ENCODE measurements around the gene ANKRD11.
"Not testable (repeated sequence)": the region's sequence is repeated elsewhere in the genome, so short reads cannot be mapped to it uniquely, and the experiment has no call there.

The ANKRD11 gene

GRCh38 chr16:89423681-89424260 lies 66.6 kb downstream of the ANKRD11 start:
- no peak for DNase-seq

- DNase-seq: no peak
These were observed 67.3 kb downstream of the ANKRD11 start for GRCh38 chr16:89422905-89423630.

DNA sequence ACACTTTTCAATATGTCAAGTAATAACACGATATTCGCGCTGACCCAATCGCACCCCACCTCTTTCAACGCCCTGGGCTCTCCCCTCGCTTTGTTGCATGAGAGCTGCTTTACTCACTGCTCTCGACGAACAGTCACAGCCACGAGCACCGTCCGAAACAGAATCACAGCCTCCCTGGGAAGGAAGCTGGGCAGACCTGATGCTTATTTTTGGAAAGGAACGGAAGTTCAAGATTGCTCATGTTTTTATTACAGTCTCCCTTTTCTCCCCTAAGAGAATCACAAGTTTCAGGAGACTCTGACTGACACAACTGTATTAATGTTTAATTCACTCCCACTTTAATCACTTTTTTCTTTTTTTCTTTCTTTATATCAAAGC lies 67.8 kb downstream of the ANKRD11 start:
- DNase-seq: no peak

DNA sequence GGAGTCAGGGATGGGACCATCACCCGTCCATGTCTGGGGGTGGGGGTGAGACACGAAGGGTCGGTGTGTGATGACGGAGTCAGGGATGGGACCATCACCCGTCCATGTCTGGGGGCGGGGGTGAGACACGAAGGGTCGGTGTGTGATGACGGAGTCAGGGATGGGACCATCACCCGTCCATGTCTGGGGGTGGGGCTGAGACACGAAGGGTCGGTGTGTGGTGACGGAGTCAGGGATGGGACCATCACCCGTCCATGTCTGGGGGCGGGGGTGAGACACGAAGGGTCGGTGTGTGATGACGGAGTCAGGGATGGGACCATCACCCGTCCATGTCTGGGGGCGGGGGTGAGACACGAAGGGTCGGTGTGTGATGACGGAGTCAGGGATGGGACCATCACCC lies 69.1 kb downstream of the ANKRD11 start:
- DNase-seq: not testable (repeated sequence)

DNA sequence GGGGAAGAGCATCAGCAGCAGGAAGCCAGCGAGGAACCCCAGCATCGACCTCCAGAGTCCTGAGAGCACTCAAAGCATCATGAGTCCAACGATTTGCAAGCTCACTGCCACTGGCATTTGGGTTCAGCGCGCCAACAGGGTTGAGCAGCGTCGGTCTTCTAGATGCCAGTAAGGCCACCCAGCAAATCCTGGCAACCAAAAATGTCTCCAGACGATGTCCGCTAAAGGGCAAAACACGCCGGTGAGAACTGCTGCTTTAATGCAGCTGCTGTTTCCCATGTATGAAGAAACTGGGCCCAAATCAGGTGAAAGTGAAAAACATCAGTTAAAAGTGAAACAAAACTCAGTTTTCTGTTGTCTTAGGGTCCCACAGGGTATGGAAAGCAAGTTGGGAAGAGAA lies 70.2 kb downstream of the ANKRD11 start:
- no peak for DNase-seq

DNA sequence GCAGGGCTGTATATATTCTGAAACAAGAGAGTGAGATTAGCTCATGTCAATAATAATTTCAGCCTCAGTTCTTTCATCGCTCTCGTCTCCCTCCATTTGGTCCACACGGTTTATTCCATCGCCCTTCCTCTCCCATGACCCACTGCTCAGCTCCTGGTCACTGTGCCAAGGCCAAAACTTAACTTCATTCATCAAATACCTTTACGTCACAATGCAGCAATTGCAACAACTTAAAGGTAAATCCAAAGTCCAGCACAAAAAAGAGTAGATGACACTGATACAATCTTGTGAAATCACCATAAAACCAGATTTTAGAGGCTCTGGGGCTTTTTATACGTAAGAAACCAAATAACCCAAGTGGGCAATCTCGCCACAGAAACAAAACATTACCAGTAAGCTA lies 72.0 kb downstream of the ANKRD11 start:
- no peak for DNase-seq

- no peak for DNase-seq
These were observed 73.0 kb downstream of the ANKRD11 start for GRCh38 chr16:89417352-89417751.

- no peak for DNase-seq
These were observed 76.4 kb downstream of the ANKRD11 start for GRCh38 chr16:89413811-89414585.

- no peak for DNase-seq
These were observed 77.5 kb downstream of the ANKRD11 start for GRCh38 chr16:89412811-89413210.

GRCh38 chr16:89411335-89411850 lies 79.0 kb downstream of the ANKRD11 start:
- no peak for DNase-seq

DNA sequence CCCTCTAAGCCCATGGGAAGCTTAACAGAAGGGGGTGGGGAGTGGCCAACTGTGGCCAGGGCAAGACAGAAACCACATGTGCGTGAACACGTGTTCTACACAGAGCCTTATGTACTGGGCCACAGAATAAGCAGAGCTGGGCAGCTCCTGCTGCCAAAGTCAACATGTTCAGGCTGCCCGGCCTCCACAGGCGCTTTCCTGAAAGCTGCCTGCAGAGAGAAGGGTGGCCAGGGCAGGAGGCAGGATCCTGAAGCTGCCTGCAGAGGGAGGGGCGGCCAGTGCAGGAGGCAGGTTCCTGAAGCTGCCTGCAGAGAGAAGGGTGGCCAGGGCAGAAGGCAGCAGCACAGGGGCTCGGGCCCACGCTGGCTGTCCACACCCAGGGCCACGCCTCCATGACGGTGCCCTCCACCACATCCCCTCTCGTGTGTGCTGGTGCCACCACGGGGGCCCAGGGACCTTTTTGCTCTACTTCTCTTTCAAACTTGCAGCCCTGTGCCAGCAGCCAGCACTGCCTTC lies 79.5 kb downstream of the ANKRD11 start:
- DNase-seq: no peak

DNA sequence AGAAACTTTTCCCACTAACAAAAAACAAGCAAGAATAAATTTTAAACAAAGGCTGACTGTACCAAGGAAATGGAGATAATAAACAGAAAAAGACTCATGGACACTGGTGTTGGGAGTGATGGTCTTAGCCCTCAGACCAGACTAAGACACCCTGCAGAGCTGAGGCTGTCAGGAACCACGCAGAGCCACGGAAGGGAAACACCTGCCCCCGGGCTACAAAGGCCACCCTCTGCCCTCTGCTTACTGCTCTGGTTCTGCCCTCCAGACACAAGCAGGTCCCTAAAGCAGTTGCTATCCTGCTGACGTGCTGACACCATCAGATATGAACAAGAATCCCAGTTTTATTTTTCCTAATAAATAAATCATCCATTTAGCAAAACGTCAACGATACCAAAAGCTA lies 80.0 kb downstream of the ANKRD11 start:
- DNase-seq: no peak

DNA sequence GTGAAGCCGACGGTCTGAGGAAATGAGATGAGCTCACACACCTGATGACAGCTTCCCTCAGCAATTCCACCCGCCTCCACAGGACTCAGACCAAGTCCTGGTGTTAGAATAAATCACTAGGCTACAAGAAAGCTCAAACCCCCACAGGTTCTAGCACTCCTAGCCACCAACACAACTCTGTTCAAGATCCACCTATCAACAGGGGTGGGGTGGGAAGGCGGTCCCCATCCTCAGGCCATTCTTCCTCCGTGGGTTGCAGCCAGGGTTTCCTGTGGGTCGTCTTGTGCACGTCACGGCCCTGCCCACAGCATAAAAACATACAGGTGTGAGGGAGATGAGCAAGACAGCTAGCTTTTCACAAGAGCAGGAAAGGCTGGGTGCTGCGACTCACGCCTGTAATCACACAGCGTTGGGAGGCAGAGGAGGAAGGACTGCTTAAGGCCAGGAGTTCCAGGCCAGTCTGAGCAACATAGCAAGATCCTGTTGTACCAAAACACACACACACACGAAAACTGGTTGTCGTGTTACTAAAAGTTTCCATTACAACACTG lies 81.1 kb downstream of the ANKRD11 start:
- no peak for DNase-seq

DNA sequence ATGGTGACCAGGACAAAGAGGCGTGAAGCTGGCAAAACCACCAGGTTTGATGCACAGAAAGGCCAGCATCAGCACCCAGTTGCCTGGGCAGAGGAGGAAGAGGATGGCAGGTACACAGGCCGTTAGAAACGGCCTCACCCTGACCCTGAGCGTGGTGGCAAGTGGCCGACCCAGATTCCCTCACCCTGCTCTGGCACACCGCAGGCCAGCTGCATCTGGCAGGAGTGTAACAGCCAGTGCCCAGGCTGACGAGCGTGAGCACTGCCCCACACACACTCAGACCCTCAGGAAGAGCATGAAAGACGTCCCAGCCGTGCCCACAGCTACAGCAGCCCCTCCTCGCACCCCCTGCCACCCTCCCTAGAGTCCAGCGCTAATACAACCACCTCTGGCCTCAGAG lies 82.0 kb downstream of the ANKRD11 start:
- DNase-seq: no peak

DNA sequence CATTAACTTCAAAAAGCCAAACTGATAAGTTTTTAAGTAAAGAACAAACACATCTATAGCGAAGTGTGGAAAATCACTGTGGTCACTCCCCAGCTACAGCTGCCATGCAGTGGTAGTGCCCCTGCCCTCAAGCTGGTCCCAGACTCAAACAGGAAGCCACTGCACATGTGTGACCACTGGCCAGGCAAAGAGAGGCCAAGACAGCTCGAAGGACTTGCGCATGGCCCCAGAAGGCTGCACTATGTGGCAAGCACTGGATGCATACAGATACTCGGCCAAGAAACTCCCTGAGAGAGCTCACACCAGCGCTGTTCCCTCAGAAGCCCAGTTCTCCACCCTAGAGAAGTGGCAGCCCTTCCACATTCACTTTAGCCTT lies 82.4 kb downstream of the ANKRD11 start:
- no peak for DNase-seq

GRCh38 chr16:89407282-89407924 lies 83.0 kb downstream of the ANKRD11 start:
- no peak for DNase-seq

DNA sequence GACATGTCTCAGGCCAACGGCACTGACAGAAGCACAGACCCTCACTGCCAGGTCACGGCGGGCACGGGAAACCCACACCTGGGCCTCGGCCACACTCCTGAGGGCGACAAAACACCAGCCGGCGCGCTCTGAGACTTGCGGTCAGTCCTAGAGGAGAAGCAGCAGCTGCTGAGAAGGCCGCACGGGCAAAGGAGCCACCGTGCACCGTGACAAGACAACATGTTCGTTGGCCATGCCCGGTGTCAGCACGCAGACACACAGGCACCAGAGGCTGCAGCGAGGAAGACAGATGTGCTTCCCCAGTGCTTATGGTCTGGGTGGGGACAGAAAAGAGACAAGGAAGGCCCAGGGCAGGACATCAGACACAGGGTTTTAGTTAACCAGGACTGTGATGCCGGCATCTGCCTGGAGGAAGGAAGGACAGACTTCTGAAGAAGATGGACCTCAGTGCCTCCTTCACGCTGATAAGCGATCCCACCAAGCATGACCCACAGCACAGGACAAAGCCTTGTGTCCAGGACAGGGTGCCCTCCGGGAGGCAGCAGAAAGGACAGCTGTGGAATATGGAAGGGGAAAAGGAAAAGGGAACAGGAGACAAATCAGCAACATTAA lies 84.0 kb downstream of the ANKRD11 start:
- no peak for DNase-seq

DNA sequence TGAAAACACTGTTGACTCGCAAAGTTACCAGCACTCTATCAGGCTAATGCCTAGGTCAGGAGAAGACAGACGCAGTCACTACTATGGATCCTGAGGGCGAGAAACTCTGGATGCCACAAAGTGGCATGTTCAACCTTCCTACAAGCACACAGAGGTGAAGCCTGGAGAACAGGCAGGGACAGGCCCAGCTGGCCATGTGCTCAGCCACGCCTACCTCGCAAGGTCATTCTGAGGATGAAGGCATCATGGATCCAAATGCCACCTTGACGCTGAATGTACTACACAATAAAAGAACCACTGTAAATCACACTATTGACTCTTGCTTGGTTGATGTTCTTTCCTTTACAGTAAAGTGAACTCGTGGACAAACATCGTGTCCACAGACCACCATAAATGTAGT lies 85.8 kb downstream of the ANKRD11 start:
- no peak for DNase-seq

DNA sequence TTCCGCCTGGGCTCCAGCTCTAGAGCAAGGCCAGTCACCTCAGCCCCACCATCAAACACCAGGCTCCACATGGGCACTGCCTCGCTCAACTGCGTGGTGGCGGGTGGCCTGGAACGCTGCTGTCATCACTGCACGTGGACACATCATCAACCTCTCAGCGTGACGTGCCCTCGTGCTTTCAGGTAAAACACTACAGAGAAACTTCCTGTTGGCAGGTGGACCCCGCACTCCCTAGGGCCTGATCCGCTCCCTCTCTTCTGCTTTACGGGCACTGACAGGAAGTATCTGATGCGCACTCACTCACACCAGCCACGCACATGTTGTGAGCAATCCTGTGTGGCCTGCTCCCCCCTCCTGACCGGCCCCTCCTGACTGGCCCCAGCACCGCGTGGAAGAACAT lies 87.4 kb downstream of the ANKRD11 start:
- DNase-seq: no peak

- DNase-seq: no peak
These were observed 88.5 kb downstream of the ANKRD11 start for GRCh38 chr16:89401641-89402445.

DNA sequence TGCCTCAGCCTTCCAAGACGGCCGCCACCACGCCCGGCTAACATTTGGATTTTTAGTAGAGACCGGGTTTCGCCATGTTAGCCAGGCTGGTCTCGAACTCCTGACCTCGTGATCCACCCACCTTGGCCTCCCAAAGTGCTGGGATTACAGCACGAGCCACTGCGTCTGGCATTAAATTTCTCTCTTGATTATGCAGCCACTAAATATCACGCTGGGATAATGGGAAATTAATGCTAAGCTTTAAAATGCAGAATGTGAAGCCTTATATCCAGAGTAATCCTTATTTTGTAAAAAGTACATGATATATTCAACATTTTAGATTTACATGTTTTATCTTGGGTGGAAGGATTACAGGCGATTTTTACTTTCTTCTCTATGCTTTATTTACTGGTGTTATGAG lies 89.2 kb downstream of the ANKRD11 start:
- no peak for DNase-seq

DNA sequence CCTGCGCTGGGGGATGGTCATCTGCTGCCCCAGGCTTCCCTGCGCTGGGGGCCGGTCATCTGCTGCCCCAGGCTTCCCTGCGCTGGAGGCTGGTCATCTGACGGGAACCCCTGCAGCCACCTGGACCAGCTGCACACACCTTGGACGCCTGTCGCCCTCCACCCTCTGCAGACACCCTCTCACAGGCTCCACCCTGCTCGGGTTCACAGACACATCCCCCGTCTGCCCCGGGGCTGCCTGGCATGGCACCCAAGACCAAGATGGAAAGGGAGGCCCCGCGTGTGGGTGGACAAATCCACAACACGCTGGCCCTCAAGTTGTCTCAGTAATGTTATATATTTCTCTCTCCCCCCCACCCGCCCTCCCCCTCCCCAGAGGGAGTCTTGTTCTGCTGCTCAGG lies 89.6 kb downstream of the ANKRD11 start:
- DNase-seq: no peak
